Upper lobe of right lung (tissue), 1 donor: ENCODE measurements around the gene MCAM. TPM values are rescaled to one million over a fixed set of nuclear protein-coding genes. Genes with fewer than 3 reads are reported as not detected.

Experiments used
- ATAC-seq: fragments of 200-7000 bp; cut with Tn5 transposase; one replicate; pipeline ENCODE4 v1.9.1; 2020; ENCODE audit warnings: mild to moderate bottlenecking, moderate library complexity
- DNase-seq: peaks from one replicate; pipeline ENCODE4 v3.0.0-alpha.2; 2020
- H3K27ac ChIP-seq: fragments of 200-600 bp; one replicate; pipeline ENCODE4 v1.8.0; 2022
- H3K27me3 ChIP-seq: fragments of 200-600 bp; one replicate; pipeline ENCODE4 v1.8.0; 2022; ENCODE audit warnings: mild to moderate bottlenecking
- H3K36me3 ChIP-seq: fragments of 200-600 bp; one replicate; pipeline ENCODE4 v1.8.0; 2022
- H3K4me1 ChIP-seq: fragments of 200-600 bp; one replicate; pipeline ENCODE4 v1.8.0; 2022
- H3K4me3 ChIP-seq: fragments of 200-600 bp; one replicate; pipeline ENCODE4 v1.8.0; 2022; ENCODE audit warnings: mild to moderate bottlenecking
- H3K9me3 ChIP-seq: fragments of 200-600 bp; one replicate; pipeline ENCODE4 v1.8.0; 2022
- CTCF ChIP-seq: fragments of 200-600 bp; IDR thresholded peaks from one replicate; pipeline ENCODE4 v1.8.0; 2022; ENCODE audit warnings: antibody characterized with exemption
- intact Hi-C: fragments of 100-400 bp; cut with DNase I; formaldehyde crosslinking; loops from one replicate; pipeline ENCODE4 v1.11.0; 2022
- total RNA-seq: library from RNA; stranded (reverse); fragmentation: NEBNext Ultra II Directional; extraction: Animal tissue kit (Norgen Biotek cat#: 25700); gene quantifications from one replicate; pipeline ENCODE4 v1.2.1, GENCODE V29; 2021
- donor health status: DM: no; HTN: yes; CAD: no; lungs with severe emphysema.

The MCAM gene
- total RNA-seq, 1 donor from 2014 or later = 134 TPM

DNA sequence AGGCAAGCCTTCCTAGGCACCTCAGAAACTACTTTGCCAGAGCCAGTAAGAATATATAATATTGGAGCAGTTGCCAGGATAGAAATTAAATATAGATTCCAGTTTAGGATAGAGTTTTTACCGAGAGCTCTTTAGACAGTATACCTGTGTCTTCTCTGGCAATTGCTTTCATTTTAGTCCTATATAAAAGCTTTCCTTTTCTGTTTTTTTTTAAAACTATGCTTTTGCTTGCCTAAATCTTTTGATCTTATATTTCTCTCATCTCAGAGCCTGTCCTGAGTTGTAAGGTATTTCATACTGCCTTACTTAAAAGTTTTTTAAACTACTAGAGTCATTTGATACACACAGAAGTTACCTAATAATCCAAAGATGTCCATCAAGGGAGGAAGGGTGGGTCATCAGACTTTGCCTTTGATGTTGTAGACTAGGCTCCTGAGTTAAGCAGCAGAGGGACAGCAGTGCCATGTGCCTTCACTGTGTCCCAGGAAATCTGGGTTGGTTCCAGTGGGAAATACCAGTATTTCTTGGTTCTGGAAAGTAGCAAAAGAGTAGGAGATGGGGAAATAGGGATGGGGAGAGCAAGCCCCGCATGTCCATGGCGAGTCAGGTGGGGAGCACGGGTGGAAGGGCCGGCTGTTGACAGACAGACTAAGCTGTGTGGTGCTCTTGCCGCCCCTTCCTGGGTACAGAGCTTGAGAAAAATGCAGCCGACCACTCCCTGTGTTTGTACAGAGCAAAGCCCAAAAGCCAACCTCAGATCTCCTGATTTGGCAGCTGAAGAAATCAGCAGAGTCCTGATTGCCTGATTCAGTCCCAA, 11.2 kb downstream of the MCAM start:
- intact Hi-C loops = no loop called here
- no peak for TF ChIP-seq CTCF
- no peak overlapping the region for H3K4me3 ChIP-seq
- H3K9me3 ChIP-seq = no peaks in the 10 kb centered on the region
- no peaks in the 10 kb centered on the region for H3K4me1 ChIP-seq
- DNase-seq = no peak
- ATAC-seq = no peak
- peaks cover 64% of the 10 kb centered on the region for H3K36me3 ChIP-seq
- no peaks in the 10 kb centered on the region for H3K27me3 ChIP-seq
- H3K27ac ChIP-seq = no peak overlapping the region

DNA sequence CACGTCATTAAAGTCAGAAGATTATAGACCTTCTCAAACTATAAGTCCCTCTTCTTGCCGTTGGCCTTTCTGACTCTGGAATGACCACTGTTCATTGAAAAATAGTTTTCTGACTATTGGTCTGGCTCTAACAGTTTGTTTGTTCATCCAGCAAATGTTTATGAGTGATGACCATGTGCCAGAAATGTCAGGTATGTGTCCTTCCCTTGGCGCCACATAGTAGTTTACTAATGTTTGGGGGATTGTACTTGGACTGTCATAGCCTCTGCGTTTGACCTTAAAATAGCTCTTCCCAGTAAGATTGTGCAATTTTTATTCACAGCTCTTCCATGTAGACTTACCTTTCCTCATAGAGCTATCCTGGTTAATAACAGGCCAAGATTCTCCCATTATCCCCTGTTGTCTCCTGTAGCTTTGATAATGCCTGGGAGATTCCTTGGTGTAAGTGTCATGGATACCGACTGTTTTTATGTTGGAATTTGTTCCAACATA, 13.7 kb downstream of the MCAM start:
- DNase-seq (no peak), ATAC-seq (no peak)
- intact Hi-C loops = no loop called here
- Histone ChIP-seq H3K4me1 (no peaks in the 10 kb centered on the region), H3K36me3 (peaks cover 75% of the 10 kb centered on the region), H3K27ac (no peak overlapping the region), H3K27me3 (no peaks in the 10 kb centered on the region), H3K4me3 (no peak overlapping the region), H3K9me3 (no peaks in the 10 kb centered on the region)
- TF ChIP-seq CTCF = no peak

GRCh38 chr11:119300198-119300964, 16.5 kb downstream of the MCAM start:
- H3K4me3 ChIP-seq = no peak overlapping the region
- intact Hi-C loops = no loop called here
- no peaks in the 10 kb centered on the region for H3K27me3 ChIP-seq
- no peaks in the 10 kb centered on the region for H3K9me3 ChIP-seq
- DNase-seq = no peak
- no peaks in the 10 kb centered on the region for H3K4me1 ChIP-seq
- no peak overlapping the region for H3K27ac ChIP-seq
- H3K36me3 ChIP-seq = peaks cover 85% of the 10 kb centered on the region
- TF ChIP-seq CTCF = no peak
- no peak for ATAC-seq

- no peaks in the 10 kb centered on the region for H3K4me1 ChIP-seq
- intact Hi-C loops = no loop called here
- no peak for TF ChIP-seq CTCF
- no peak overlapping the region for H3K27ac ChIP-seq
- H3K9me3 ChIP-seq = no peaks in the 10 kb centered on the region
- no peak for ATAC-seq
- H3K27me3 ChIP-seq = no peaks in the 10 kb centered on the region
- H3K4me3 ChIP-seq = no peak overlapping the region
- peaks cover 80% of the 10 kb centered on the region for H3K36me3 ChIP-seq
- DNase-seq = no peak
Observed at GRCh38 chr11:119299416-119299815, 17.5 kb downstream of the MCAM start.

GRCh38 chr11:119298726-119299125, 18.2 kb downstream of the MCAM start:
- Histone ChIP-seq H3K27me3 (no peaks in the 10 kb centered on the region), H3K4me1 (no peaks in the 10 kb centered on the region), H3K9me3 (no peaks in the 10 kb centered on the region), H3K4me3 (no peak overlapping the region), H3K27ac (no peak overlapping the region), H3K36me3 (peaks cover 75% of the 10 kb centered on the region)
- no peak for DNase-seq
- no peak for TF ChIP-seq CTCF
- no peak for ATAC-seq
- intact Hi-C loops = no loop called here
